Activated T-cell treated with anti-CD3 and anti-CD28 coated beads for 4 hours (primary cell): ENCODE results near the gene TM6SF1.
A peak's percentile ranks its signal among the peaks of the same experiment; 100 is the strongest.
"Not testable (repeated sequence)": the region's sequence is repeated elsewhere in the genome, so short reads cannot be mapped to it uniquely, and the experiment has no call there.

Experiments
- DNase-seq: peaks from one replicate; pipeline ENCODE4 v3.0.0-alpha.2; 2020

The TM6SF1 gene

DNA sequence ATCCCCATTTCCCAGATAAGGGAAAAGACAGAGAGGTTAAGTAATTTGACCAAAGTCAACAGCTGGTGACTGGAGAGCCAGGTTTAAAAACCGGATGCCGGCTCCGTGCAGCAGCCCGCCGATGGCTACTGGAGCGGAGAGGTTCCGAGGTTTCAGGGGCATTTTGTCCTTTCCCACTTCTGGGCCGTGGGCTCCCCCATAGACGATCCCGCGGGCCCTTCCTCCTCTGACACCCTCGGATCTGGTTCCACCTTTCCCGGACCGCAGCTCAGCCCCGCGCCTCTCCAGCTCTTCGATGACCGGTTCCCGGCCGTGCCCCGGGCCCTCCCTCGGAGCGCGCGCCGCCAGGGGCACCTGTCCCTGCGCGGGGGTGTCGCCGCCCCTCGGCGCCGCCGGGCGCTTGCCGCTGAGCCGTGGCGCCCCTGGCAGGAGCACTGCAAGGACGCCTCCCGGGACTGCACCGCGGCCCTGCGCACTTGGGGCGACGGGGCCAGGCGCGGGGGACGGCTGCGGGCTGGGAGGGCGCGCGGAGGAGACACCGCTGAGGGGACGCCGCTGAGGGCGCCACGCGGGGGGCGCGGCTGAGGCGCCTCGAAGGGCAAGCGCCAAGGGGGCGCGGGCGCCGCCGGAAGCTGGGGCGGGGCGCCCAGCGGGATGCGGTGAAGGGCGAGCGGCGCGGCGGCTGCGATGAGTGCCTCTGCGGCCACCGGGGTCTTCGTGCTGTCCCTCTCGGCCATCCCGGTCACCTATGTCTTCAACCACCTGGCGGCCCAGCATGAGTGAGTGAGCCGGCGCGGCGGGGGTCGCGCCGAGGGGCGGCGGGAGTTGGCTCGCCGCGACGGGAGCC, at the start of gene TM6SF1:
Gene TM6SF1 (plus strand): TSS at position 652 of the 847 bp plus-strand sequence. CDS start 36 bp downstream, at position 688.
- no peak for DNase-seq

DNA sequence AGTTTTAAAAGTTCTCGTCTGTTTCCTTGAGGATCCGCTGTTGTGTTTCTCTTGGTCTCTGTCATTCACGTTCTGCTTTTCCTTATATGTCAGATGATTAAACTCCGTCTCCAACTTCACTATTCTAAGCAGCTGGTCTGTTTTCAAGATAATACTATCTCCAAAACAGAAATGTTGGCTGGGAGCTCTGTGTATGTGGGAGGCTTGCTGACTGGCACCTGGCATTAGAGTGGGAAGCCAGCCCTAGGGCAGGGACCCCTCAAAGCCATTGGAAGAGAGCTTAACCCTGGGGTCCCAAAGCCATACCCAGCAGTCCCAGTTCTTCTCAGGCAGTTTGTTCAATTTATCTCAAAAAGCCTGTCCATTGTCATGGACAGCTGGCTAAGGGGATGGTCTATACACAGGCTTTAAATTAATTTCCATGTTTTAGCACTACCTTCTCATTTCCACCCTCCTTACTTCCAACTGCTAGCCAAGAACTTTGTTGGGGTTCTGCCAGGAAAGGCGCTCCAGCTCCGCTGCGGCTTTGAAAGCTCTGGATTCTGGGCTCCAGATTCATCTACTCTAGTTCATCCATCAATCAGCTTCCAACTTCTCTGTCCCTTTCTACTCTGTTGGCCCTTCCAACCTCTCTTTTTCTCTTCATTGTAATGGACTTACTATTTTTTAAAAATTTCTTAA, 49.6 kb upstream of the TM6SF1 start:
- no peak for DNase-seq

DNA sequence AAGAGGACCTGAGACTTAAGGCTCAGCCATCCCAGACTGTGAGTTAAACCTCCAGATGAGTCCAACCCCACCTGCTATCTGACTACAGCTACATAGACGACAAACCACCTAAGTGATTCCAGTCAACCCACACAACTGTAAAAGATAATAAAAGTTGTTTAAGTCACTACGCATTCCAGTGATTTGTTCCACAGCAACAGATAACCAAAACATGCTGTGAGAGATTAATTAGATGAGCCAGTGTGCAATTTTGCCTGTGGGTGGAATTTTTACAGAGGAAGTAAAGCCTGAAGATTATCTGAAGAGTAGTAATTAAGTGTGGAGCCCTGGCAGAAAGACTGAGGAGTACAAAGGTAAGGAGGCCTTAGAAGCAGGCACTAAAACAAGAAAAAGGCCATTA, 45.8 kb upstream of the TM6SF1 start:
- no peak for DNase-seq

DNA sequence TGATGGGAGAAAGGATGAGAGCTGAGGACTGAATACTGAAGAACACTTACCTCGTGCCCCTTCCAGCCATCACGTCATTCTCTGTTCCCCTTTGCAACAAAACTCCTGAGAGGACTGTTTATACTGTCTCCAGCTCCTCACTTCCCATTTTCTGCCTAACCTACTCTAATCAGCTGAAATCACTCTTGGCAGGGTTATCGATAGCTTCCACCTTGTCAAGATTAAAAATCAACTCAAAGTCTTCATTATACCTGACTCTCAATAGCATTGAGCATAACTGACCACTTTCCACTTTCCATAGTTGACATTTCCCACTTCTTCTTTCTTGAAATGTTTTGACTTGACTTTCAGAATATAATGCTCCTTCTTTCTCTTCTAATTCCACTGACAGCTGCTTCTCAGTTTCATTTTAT, 44.7 kb upstream of the TM6SF1 start:
- no peak for DNase-seq

DNA sequence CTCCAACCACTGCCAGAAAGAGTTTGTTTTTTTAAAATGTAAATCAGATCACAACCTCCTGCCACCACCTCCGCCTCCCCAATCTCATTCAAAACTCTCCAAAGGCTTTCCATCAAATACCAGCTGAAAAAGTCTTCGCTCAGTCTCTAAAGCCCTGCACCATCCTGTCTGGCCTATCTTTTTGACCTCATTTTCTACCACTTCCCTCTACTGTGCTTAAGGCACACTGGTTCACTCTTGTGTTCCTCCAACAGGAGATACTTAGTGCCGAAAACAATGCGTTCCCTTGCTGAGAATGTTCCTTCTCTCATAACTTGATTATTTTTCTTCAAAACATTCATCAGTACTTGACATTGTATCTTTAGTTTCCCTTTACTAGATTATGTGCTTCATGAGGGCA, 43.9 kb upstream of the TM6SF1 start:
- DNase-seq = no peak

DNA sequence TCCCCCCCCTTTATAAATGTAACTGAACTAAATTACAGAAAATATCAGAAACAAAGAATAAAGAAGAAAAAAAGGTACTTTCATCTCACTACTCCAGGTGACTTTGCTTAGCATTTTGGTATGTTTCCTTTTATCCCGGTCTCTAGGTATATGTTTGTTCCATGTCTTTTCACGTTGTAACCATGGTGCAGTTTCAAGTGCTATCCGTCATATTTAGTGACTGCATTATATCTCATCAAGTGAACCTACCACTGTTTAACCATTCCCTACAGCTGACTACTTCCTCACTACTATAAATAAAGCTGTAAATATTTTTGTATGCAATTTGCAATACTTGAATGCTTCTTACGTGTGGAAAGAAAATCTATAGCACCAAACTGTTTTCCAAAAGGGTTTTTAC, 42.6 kb upstream of the TM6SF1 start:
- no peak for DNase-seq

DNA sequence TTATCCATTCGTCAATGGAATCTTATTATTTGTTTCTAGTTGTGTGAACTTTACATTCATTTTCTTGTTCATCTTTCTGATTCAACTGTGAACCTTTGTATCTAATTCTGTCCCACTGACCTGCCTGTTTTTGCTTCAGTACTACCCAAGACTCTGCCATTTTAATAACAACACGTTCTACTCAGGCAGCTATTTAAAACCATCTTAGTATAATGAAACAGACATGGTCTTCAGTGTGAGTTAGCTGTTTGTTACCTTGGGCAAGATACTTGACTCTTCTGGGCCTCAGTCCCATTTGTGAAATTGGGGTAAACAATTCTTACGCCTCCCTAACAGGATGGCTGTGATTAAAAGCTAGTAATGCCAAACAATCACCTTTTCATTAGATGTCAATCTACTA, 42.0 kb upstream of the TM6SF1 start:
- DNase-seq = no peak

DNA sequence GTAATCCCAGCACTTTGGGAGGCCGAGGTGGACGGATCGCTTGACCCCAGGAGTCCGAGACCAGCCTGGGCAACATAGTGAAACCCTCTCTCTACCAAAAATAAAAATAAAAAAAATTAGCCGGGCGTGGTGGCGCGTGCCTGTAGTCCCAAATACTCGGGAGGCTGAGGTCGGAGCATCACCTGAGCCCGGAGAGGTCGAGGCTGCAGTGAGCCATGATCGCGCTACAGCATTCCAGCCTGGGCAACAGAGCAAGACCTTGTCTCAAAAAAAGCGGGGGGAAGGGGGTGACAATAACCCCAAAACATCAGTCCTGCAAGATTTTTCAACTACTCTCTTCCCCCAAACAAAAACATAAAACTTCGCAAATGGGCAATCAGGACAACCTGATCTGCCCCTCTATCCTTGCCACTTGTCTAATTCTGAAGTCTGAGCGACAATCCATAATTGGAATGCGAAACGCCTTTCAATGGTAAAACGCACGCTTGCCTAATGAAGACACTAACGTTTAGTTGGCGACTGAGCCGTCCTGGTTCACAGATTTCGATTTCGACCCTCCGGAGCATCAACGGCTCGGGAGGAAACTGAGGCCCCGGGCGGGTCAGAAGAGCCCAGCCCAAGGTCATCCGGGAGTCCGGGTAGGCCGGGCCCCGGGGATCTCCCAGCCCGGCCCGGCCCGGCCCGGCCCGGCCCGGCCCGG, 41.3 kb upstream of the TM6SF1 start:
- peak; percentile 9 for DNase-seq

DNA sequence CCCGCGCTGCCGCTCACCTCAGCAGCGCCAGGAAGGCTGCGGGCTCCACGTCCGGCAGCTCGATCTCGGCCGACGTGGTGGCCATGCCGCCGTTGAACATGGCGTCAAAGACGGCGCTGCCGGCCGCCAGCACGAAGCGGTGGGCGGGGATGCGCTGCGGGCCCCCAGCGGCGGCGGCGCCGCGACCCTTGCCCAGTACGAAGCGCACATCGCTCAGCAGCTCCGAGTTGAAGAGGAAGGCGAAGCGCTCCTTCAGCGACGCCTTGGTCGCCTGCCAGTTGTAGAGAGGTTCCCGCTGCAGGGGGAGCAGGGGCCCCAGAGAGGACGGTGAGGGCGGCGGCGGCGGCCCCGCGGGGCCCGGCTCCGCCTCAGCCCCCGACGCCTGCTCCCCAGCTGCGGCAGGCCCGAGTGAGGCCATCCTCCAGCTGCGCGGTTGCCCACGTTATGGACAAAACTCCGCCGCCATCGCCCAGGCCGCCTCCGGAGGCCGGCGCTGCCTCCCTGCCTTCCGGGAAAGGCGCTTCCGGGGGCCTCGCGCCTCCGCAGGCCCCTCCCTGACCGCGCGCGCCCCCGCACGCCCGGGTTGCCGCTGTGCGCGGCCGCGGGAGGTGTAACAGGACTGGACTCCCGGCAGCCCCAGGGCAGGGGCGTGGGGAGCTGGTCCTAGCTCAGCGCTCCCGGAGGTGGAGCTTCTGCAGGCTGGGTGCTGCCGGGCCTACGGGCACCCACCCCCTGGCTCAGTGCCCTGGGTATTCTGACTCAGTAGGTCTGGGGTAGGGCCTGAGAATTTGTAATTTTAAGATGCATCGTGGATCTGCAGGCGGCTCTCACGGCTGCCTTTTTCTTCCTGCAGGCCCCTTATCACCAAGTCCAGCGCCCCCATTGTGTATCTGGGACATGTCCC, 40.5 kb upstream of the TM6SF1 start, which contains the start of gene BTBD1:
Gene BTBD1 (minus strand): TSS at position 519 of the 904 bp plus-strand sequence. CDS start 101 bp downstream, at position 418.
- peak; percentile 72 for DNase-seq

DNA sequence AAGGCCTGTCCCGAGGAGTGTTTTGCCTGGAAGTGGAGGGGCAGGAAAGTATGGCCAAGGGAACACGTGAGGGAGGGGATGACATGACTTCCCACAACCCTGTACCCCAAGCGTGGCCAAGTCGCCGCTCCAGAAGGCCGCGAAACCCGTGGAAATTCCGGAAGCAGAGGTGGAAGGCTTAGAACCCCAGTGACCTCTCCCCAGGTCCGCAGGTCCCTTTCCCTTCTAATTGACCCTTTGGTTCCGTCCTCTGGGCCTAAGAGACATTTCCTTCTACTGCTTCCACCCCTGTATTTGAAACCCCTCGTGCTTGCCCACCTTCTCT, 39.8 kb upstream of the TM6SF1 start:
- DNase-seq = no peak

DNA sequence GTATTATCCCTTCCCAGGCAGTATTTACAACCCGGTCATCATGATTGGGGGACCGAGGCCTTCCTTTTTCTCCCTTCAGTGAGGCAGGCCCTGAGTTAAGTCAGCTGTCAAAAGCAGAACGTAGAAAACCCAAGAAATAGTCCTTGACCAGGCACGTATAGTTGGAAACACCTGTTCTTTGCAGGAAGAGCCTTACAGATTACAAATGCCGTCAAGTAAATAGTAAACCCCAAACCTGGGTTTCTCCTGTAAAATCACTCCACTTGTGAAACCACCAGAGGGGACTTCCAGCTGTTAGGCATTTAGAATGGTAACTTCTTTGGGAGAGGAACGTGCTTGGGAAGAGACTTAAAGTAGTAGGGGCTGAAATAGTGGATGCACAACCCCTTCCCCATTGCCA, 39.4 kb upstream of the TM6SF1 start:
- no peak for DNase-seq

DNA sequence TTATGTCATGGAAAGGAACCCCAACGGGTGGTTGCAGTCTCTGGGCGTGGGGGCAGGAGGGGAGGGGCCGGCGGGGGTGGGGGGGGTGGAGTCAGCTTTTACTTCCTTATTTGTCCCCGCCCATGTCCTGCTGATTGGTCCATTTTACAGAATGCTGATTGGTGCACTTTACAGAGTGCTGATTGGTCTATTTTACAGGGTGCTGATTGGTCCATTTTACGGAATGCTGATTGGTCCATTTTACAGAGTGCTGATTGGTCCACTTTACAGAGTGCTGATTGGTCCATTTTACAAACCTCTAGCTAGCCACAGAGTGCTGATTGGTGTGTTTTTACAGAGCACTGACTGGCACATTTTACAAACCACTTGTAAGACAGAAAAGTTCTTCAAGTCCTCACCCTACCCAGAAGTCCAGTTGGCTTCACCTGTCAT, 38.2 kb upstream of the TM6SF1 start:
- peak; percentile 10 for DNase-seq

DNA sequence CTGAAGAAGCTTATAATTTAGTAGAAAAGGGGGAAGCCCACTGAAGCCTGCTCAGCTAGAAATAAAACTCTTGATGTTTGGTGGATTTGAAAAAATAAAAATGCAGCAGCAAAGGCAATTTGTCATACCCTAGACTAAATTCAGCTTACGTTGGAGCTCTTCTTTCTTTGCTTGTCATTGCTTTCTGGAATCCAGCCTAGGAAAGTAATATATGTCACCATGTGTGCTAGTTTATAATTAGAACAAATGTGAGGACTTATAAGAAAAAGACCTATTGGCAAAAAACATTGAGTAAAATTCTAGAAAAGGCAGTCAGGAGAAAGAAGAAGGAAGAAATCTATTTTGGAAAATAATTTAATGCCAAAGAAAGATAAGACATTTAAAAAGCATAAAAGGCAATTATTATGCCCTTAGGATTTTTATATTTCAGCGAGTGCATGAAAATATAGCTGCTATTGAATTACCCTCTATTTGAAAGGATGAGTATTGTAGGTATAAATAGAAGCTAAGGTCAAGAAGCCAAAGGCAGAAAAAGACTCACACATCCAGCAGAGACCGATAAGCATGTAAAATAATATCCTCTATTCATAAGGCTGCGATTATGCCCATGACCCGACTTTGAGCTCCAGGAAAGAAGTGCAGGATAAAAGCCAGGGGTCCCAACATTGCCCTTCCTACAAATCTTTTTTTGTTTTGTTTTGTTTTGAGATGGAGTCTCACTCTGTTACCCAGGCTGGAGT, 29.8 kb upstream of the TM6SF1 start:
- no peak for DNase-seq

DNA sequence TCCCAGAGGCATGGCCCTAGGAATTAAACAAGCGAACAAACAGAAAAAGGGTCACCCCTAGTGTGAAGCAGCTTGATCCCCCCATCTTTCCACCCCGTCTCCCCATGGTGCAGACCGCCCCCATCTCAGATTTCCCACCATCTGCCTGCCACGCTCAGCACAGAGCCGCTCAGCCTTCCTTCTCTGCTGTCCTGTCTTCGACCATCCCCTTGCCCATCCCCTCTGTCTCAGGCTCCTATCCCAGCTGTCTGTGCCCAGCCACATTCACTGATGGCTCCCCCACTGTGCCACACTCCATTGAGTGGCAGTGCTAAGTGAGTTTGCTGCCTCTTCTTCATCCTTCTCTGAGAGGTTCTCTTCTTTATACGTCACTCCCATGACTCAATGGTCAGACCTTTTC, 28.7 kb upstream of the TM6SF1 start:
- no peak for DNase-seq

DNA sequence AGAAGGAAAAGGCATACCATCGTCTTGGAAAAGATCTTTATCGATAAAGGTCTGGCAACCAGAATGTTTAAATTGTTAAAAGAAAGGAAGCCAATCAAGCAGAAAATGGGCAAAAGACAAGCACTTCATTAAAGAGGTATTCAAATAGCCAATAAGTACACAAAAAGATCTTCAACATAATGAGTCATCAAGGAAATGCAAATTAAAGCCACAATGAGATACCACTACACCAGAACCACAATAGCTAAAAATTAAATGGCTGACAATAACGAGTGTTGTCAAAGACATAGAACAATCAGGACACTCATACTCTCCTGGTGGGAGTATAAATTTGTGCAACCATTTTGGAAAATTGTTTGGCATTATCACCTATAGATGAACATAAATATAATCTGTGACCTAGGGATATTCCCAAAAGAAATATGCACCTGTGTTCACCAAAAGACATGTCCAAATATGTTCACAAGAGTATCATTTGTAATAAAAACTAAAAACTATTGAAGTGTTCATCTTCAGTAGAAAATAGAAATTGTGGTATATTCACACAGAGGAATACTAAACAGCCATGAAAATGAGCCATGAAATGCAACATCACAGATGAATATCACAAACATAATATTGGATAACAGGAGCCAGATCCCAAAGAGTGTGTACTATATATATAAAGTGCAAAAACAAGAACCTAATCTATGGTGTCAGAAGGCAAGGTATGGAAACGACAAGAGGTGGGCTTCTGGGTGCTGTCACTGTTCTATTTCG, 26.0 kb upstream of the TM6SF1 start:
- no peak for DNase-seq

DNA sequence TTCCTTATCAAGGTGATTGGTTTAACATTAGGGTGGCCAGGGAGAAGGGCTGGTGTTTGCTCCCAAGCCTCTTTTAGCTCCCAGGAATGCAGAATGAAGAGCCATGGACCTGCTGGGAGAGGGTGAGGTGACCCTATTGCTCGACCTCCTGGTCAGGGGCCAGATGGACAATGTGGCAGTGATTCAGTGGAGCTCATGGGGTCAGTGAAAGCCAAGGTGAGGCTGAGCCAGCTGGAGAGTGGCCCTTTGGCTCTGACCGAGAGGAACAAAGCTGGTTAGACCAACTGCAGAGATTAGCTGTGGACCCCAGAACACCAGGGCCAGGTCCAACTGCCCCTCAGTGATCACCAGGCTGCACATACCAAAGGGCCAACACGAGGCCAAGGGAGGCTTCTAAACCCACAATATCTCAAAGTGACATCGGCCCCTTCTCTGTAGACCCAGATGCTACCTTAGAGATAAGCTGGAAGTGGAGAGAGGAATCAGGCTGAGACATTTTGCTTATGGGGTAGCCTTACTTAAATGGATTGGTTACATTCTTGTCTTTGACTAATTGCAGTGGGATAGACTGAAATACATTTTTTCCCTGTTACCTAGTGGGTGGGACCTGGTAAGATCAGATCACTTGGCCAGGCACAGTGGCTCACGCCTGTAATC, 24.6 kb upstream of the TM6SF1 start:
- no peak for DNase-seq

DNA sequence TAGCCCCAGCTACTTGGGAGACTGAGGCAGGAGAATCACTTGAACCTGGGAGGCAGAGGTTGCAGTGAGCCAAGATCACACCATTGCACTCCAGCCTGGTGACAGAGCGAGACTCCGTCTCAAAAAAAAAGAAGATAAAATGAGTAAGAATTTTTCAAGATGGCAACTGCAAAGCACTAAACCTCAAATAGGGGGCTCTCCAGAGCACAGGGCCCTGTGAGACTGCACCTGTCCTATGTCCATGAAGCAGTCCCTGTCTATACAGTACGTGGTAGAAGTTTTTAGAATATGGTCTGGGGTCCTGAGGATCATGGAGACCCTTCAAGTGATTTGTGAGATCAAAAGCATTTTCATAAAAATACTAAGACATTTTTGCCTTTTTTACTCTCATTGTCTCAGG, 22.0 kb upstream of the TM6SF1 start:
- not testable (repeated sequence) for DNase-seq

DNA sequence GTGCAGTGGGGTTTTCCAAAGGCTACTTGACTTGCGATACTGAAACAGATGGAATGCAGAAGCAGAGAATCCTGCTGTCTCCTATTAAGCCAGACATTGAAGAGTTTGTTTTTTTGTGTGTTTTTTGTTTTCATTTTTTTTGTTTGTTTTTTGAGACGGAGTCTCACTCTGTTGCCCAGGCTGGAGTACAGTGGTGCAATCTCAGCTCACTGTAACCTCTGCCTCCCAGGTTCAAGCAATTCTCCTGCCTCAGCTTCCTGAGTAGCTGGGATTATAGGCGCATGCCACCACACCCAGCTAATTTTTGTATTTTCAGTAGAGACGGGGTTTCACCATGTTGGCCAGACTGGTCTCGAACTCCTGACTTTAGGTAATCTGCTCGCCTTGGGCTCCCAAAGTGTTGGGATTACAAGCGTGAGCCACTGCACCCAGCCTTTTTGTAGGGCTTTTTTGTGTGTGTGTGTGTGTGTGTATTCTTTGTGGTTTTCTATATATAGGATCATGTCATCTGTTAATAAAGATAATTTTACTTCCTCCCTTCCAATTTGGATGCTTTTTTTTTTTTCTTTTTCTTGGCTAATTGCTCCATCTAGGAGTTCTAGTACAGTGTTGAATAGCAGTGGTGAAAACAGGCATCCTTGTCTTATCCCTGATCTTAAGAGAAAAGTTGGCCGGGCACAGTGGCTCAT, 21.4 kb upstream of the TM6SF1 start:
- not testable (repeated sequence) for DNase-seq

DNA sequence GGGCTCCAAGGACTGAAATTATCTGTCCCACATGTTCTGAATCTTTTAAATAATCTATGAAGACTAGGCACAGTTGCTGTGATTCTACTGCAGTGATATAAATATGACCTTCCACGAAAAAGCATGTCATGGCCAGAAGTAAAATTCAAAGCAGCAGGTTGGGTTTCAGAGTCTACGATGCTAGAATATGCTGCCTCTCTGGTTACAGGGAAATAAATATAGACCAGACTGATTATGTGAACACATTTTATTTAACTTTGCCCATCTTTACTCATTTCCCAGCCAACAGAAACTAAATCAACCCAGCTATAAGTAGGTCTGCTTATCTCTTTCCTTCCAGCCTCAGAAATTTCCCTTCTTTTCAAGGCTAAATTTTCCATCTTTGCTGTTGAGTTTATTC, 19.9 kb upstream of the TM6SF1 start:
- no peak for DNase-seq

DNA sequence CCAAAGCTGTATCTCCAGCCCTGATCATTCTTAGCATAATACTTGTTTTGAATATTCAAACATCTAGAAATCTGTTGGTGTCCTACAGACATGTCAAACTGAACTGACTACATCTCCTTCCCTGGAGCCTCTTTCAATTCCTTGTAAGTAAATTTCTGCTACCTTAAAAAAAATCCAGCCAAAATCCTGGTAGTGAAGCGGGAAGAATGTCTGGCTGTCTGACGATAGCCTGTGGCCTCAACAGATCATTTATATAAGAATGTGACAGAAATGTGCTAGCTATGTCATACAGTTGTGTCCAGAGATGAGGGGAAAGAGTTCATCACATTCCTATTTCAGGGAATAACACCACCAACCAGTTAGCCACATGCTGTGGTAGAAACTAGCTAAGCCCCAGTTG, 18.6 kb upstream of the TM6SF1 start:
- no peak for DNase-seq
